Erythroblast (primary cell): ENCODE measurements around the gene MVB12A.

ENCODE experiments used
- GATA1 ChIP-seq: IDR thresholded peaks from 2 replicates; pipeline ENCODE4 v1.6.1; 2011; ENCODE audit warnings: low read depth, mild to moderate bottlenecking, control low read depth, low read length, moderate library complexity
- POLR2A ChIP-seq: IDR thresholded peaks from 2 replicates; pipeline ENCODE4 v1.6.1; 2011; ENCODE audit warnings: mild to moderate bottlenecking, low read length

GRCh38 chr19:17401628-17402027 is 18.2 kb upstream of the MVB12A start:
- TF ChIP-seq POLR2A = no peak
- no peak for TF ChIP-seq GATA1
